ENCODE results near the gene NPS.

NPS gene

GRCh38 chr10:127580822-127581221, 31.7 kb downstream of the NPS start:
- no peak for DNase-seq (ENCODE audit: low read depth)
- no peak for TF ChIP-seq CTCF (conservative IDR thresholded peaks at IDR 0.05; ENCODE audit: control insufficient read depth, insufficient read depth, low read depth, low read length)
- no peak overlapping the region for H3K4me3 ChIP-seq (ENCODE audit: control insufficient read depth, low read depth, low read length)

DNA sequence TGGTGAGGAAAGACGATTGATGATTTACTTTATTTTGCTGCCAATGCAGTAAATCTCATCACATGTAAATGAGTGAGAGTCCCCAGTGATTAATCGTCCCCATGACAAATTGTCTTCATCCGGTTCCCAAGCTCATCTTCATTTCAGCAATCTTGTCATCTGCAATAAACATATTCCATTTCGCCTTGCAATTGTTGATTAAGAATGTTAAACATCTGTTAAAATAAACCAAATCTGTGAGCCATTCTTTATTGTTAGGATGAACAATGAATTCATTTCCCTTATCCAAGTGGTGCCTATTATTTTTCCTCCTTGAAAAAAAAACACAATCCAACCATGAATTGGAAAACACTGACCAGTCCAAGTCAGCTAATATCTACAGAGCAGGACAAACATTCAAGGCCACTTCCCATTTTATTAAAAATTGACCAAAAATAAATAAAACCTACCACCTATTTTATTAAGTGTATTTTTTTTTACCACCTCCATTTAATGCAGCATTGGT, 36.5 kb downstream of the NPS start:
- DNase-seq (ENCODE audit: low read depth): no peak
- TF ChIP-seq CTCF (conservative IDR thresholded peaks at IDR 0.05; ENCODE audit: control insufficient read depth, insufficient read depth, low read depth, low read length): no peak
- H3K4me3 ChIP-seq (ENCODE audit: control insufficient read depth, low read depth, low read length): no peak overlapping the region

DNA sequence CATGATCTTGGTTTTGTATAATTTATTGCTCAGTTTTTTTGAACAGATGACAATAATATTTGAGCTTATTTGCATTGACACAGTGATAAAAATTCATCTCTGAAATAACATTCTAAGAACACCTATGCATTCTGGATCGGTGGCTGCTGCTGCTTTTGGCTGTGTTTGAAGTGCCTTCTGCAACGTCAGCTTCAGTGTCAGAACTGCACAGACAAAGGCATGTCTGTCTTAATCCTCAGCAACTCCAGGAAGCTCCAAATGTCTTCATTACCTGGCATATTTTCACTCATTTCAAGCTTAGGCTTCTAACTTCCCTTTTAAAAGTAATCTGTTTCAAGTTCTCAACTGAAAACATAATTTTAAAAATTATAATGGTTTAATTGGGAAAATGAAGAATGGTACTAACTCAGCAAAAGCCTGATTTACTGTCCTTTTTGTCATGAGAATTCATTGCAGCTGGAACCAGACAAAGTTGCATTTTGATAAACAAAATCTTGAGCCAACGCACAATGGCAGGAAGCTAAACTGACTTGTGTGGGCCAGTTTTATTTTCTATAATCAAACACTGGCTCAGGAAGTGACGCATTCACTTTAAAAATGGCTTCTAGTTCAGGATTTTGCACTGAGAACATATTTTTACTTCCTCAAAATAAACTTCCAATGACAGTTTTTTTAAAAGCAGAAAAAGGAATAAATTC, 38.7 kb downstream of the NPS start:
- TF ChIP-seq CTCF (conservative IDR thresholded peaks at IDR 0.05; ENCODE audit: control insufficient read depth, insufficient read depth, low read depth, low read length): no peak
- no peak overlapping the region for H3K4me3 ChIP-seq (ENCODE audit: control insufficient read depth, low read depth, low read length)
- DNase-seq (ENCODE audit: low read depth): no peak

- no peak for DNase-seq (ENCODE audit: low read depth)
- no peak overlapping the region for H3K4me3 ChIP-seq (ENCODE audit: control insufficient read depth, low read depth, low read length)
- TF ChIP-seq CTCF (conservative IDR thresholded peaks at IDR 0.05; ENCODE audit: control insufficient read depth, insufficient read depth, low read depth, low read length): no peak
Observed at GRCh38 chr10:127592586-127592985, 43.5 kb downstream of the NPS start.

- TF ChIP-seq CTCF (conservative IDR thresholded peaks at IDR 0.05; ENCODE audit: control insufficient read depth, insufficient read depth, low read depth, low read length): no peak
- no peak overlapping the region for H3K4me3 ChIP-seq (ENCODE audit: control insufficient read depth, low read depth, low read length)
- no peak for DNase-seq (ENCODE audit: low read depth)
Observed at GRCh38 chr10:127600479-127600878, 51.4 kb downstream of the NPS start.

All from fibroblast of mammary gland (primary cell).